C4-2B (cell line): ENCODE data around the gene PPP3R1.
A peak's percentile ranks its signal among the peaks of the same experiment; 100 is the strongest.

Experiments
- H3K27ac ChIP-seq: fragments of 450-650 bp; 2 replicates; pipeline ENCODE4 v1.5.1; 2017
- ZFX ChIP-seq: fragments of 450-650 bp; IDR thresholded peaks from 2 replicates; pipeline ENCODE4 v1.6.1; 2017
- TF ChIP-seq, protein P1 (sequence below): fragments of 450-650 bp; conservative IDR thresholded peaks from 2 replicates; pipeline ENCODE4 v1.5.1; 2017; ENCODE audit warnings: mild to moderate bottlenecking

PPP3R1 gene

DNA sequence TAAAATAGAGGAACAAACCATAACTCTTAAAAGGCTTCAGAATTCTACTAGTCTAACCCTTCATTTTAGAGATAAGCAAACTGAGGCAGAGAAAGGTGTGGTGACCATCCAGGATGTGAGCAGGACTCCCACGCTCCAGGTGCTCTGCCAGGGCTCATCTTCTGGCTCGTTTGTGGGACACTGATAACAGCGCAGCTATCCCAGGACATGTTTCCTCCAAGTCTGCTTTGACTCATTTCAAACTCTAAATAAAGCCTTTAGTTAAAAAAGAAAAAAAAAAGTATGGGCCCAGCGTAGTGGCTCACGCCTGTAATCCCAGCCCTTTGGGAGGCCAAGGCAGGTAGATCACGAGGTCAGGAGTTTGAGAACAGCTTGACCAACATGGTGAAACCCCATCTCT lies 39.0 kb upstream of the PPP3R1 start:
- TF ChIP-seq, protein P1, sequence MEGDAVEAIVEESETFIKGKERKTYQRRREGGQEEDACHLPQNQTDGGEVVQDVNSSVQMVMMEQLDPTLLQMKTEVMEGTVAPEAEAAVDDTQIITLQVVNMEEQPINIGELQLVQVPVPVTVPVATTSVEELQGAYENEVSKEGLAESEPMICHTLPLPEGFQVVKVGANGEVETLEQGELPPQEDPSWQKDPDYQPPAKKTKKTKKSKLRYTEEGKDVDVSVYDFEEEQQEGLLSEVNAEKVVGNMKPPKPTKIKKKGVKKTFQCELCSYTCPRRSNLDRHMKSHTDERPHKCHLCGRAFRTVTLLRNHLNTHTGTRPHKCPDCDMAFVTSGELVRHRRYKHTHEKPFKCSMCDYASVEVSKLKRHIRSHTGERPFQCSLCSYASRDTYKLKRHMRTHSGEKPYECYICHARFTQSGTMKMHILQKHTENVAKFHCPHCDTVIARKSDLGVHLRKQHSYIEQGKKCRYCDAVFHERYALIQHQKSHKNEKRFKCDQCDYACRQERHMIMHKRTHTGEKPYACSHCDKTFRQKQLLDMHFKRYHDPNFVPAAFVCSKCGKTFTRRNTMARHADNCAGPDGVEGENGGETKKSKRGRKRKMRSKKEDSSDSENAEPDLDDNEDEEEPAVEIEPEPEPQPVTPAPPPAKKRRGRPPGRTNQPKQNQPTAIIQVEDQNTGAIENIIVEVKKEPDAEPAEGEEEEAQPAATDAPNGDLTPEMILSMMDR: no peak
- TF ChIP-seq ZFX: no peak

DNA sequence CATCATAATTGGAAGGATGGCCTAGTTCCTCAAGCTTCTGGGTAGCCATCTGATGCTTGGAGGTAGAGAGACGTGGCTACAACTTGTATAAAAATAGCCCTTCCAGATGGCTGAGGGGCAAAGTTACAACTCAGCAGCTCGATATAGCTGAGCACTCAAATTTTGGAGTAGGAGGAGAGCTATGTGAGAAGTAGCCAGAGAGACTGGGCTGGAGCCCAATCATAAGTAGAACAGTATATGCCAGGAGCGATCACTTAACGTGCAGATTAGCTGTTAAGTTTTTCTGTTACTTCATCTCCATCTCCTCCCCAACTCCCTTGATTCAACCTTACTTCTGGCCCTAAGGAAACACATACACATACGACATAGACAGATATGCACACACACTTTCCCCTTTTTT lies 38.6 kb upstream of the PPP3R1 start:
- TF ChIP-seq ZFX: no peak
- TF ChIP-seq, protein P1: no peak
- H3K27ac ChIP-seq: no peak overlapping the region

More for the DNA sequence above, 39.0 kb upstream of the PPP3R1 start:
- no peak overlapping the region for H3K27ac ChIP-seq

DNA sequence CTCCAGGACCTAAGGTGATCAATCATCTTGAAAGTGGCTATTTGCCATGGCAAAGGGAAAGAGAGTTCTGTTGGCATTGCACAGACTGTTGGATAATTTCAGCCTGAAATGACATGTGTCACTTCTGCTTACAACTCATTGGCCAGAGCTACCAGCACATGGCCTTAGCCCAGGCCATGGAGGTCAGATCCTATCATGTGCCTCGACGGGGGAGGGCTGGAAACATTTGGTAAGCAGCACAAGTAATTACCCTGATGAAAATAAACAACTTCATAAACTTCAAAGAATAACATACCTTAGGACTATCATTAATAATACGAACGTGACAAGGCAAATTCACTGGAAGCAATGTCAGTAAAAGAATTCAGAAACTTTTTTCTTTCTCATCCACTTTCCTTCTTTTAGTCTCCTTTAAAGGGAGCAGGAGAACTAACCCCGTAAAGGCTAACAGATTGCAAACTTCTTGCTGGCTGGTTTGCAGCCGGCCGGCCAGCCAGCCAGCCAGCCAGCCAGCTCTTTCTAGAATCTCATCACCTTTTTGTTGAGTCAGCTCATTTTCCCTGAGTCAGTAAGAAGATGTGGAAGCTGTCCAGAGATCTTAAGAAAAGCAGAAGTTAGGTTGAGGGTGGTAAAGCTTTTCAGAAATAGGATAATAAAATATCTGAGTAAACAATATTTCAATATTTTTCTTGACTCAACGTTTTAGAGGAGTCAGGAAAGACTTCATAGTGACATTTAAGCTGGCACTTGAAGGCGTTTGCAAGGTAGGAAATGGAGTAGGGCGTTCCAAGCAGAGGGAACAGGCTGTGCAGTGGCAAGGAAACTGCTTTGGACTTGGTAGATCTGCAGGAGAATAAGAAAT lies 35.5 kb upstream of the PPP3R1 start:
- TF ChIP-seq, protein P1: no peak
- no peak for TF ChIP-seq ZFX

DNA sequence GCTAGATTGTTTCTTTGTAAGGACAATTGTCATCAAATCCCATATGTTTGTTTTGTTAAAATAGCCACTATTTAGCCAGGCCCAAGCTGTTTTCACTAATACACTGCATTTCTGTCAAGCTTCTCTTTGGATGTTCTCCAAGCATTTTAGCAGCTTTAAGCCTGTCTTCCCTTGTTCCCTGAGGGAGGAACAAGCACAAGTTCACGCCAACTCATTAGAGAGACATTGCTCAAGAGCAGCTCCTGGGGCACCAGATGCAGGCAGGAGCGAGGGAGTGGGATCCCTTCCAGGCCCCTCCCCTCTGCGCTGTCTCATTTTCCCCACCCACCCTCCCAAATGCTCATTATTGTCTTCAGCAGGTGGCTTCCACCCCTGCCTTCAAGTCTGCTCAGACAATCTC lies 32.6 kb upstream of the PPP3R1 start:
- H3K27ac ChIP-seq: no peak overlapping the region
- no peak for TF ChIP-seq ZFX
- TF ChIP-seq, protein P1: no peak

More for the DNA sequence above, 35.5 kb upstream of the PPP3R1 start:
- peak overlapping the region; percentile 55 for H3K27ac ChIP-seq

DNA sequence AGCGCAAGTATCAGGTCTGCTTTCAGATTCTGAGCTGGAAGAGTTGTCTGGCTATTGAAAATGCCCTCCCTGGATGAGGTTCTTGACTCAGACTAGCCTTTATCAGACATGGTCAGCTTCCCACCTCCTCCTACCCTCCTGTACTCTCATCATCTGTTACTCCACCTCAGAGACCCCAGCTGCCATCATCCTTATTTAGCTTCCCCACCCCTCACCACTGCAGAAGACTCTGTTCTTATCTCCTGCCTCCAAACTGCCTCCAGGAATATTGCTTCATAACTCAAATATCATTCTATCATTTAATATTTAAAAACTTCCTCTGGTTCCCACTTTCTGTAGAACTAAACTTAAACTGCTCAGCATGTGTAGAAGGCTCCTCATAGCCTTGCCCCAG lies 31.1 kb upstream of the PPP3R1 start:
- TF ChIP-seq, protein P1: no peak
- TF ChIP-seq ZFX: no peak
- H3K27ac ChIP-seq: no peak overlapping the region

DNA sequence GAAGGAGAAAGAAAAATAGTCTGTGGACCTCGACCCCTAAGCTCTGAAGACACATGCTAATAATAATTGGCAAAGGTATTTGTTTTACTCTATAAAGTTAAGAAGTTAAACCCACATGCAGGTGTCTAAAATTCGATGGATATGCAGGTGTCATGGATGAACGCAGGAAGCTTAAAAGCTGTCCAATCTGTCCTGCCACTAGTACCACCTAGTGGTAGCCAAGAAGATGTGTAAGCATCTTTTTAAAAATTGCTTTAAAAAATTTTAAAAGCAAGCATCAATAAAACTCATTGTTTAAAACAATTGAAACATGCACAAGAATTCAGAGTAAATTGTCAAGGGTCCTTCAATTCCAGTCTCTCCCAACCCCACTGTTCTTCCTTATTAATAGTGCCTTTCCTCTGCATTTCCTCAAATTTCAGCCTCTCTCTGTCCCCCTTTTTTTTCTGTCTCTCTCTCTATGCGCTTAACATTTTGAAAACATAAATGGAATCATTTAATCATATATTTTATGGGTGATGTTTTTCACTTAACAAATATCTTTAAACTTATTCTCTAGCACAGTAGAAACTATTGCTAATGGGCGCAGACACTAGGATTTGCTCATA lies 30.6 kb upstream of the PPP3R1 start:
- H3K27ac ChIP-seq: no peak overlapping the region
- TF ChIP-seq ZFX: no peak
- TF ChIP-seq, protein P1: peak; percentile 73

DNA sequence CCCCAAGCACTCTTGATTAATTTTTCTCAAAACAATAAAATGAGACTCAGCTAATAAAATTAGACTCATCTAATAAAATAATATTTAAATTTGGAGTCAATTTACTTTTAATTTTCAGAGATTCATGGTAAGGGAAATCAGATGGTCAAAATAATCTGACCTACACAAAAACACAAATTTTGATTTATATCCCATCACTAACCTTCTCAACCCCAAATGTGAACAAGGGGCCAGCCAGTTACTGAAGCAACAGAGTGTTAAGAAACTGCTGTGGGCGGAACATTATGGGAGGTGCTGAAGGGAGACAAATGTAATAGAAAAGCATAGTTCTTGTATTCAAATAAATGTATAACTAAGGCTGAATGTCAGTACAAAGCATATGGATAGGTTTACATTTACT lies 28.5 kb upstream of the PPP3R1 start:
- TF ChIP-seq ZFX: no peak
- TF ChIP-seq, protein P1: no peak
- H3K27ac ChIP-seq: no peak overlapping the region
